Measurements from ENCODE around the gene FBXW11. TPM values are rescaled to one million over a fixed set of nuclear protein-coding genes. Genes with fewer than 3 reads are reported as not detected.
"Not testable (repeated sequence)": the region's sequence is repeated elsewhere in the genome, so short reads cannot be mapped to it uniquely, and the experiment has no call there.

The FBXW11 gene
- total RNA-seq, 1 experiment from 2014 or later = 71.1 TPM

DNA sequence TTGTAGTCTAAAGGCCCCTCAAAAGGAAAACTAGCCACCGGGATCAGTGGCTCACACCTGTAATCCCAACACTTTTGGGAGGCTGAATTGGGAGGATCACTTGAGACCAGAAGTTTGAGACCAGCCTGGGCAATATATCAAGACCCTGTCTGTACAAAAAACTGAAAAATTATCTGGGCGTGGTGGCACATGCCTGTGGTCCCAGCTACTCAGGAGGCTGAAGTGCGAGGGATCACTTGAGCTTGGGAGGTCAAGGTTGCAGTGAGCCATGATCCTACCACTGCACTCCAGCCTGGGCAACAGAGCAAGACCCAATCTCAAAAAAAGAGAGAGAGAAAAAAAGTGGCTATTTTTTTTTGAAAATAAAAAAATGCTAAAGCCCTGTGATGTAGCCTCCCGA, 55.2 kb downstream of the FBXW11 start:
- DNase-seq = no peak
- no peaks in the 10 kb centered on the region for H3K27me3 ChIP-seq
- no peaks in the 10 kb centered on the region for H3K9me3 ChIP-seq
- no peak overlapping the region for H3K4me3 ChIP-seq
- no peaks in the 10 kb centered on the region for H3K36me3 ChIP-seq

DNA sequence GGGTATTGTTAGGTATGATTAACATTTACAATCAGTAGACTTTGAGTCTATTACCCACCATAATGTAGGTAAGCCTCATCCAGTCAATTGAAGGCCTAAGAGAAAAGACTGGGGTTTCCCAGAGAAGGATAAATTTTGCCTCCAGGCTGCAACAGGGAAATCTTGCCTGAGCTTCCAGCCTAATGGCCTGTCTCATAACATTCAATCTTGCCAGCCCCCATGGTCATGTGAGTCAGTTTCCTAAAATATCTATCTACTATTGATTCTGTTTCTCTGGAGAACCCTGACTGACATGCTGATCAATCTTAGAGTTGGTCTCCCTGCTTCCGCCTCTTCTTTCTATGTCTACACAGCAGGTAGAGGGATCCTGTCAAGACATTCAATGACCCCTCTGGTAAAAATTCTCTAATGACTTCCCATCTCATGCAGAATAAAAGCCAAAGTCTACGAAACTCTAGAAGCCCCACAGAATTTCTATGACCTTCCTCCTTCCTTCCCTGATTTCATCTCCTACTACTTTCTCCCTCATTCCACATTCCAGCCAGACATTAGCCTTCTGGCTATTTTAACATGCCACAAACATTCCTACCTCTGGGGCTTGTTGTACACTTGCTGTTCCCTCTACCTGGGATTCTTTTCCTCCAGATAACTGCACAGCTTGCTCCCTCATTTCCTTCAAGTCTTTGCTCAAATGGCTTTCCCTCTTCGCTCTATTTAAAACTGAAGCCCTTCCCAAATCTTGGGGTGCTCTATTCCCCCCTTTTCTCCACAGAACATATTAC, 60.2 kb downstream of the FBXW11 start:
- no peaks in the 10 kb centered on the region for H3K36me3 ChIP-seq
- H3K9me3 ChIP-seq = no peaks in the 10 kb centered on the region
- H3K27me3 ChIP-seq = no peaks in the 10 kb centered on the region
- H3K4me3 ChIP-seq = no peak overlapping the region
- DNase-seq = no peak

DNA sequence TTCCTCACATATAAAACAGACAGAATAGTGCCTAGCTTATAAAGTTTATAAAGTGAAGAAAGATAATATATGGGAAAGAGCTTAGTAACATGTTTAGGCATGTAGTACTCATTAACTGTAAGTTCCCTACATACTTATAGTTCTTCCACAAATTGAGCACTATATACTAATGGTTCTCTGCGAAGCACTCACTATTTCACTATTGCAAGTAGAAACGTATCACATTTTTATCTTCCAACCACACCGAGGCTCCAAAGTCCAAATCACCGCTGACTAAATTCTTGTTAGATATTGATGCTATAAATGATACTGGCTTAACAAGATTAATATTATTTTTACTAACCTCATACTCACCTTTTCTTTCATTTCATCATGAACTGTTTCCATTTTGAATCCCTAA, 61.0 kb downstream of the FBXW11 start:
- Histone ChIP-seq H3K9me3 (no peaks in the 10 kb centered on the region), H3K27me3 (no peaks in the 10 kb centered on the region), H3K4me3 (no peak overlapping the region), H3K36me3 (no peaks in the 10 kb centered on the region)
- no peak for DNase-seq

DNA sequence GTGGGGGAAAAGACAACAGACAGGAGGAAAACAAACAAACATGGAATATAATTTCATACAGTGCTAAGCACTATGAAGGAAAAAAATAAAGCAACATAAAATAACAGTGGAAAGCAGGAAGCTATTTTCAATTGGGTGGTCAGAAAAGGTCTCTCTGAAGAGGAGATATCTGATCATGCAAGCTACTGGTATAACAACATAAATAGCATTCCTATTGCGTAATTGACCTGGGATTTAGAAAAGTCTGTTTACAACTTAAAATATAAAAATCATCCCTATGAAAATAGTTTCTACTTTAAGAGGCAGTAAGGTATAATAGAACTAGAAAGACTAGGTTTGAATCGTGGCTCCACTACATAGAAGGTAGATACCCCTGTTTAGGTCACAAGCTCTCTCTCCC, 61.4 kb downstream of the FBXW11 start:
- Histone ChIP-seq H3K9me3 (no peaks in the 10 kb centered on the region), H3K4me3 (no peak overlapping the region), H3K27me3 (no peaks in the 10 kb centered on the region), H3K36me3 (no peaks in the 10 kb centered on the region)
- DNase-seq = no peak

DNA sequence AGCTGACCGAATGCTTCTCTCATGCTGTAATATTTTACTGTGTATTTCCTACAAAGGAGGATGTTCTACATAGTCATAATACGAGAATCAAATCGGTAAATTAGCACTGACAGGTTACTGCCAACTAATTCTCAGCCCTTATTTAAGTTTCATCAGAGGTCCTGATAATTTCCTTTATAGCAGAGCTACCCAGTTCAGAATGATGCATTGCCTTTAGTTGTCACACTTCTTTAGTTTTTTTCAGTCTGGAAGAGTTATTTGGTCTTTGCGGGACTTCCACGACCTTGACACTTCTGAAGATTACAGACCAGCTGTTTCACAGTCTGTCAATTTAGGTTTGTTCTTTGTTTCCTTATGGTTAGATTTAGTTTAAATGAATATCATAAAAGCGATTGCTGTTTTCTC, 64.3 kb downstream of the FBXW11 start:
- DNase-seq, H3K4me3 ChIP-seq, H3K36me3 ChIP-seq, H3K27me3 ChIP-seq, H3K9me3 ChIP-seq: not testable (repeated sequence)

DNA sequence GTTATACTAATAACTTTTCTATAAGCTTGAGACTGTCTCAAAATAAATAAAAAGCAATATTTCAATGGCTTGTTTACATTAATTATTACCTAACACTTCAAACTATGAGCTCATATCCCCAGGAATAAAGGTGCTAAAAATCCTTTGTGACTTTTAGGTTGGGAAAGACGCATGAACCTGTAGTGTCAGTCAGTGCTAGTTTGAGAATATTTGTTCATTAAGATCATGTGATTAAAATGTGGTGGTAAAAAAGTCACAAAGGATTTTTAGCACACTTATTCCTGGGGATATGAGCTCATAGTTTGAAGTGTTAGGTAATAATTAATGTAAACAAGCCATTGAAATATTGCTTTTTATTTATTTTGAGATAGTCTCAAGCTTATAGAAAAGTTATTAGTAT, 64.8 kb downstream of the FBXW11 start:
- H3K36me3 ChIP-seq, H3K27me3 ChIP-seq, H3K9me3 ChIP-seq, DNase-seq, H3K4me3 ChIP-seq: not testable (repeated sequence)

DNA sequence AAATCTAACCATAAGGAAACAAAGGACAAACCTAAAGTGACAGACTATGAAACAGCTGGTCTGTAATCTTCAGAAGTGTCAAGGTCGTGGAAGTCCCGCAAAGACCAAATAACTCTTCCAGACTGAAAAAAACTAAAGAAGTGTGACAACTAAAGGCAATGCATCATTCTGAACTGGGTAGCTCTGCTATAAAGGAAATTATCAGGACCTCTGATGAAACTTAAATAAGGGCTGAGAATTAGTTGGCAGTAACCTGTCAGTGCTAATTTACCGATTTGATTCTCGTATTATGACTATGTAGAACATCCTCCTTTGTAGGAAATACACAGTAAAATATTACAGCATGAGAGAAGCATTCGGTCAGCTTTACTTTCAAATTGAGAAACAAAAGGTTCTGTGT, 65.2 kb downstream of the FBXW11 start:
- H3K36me3 ChIP-seq, H3K9me3 ChIP-seq, H3K27me3 ChIP-seq, DNase-seq, H3K4me3 ChIP-seq: not testable (repeated sequence)

DNA sequence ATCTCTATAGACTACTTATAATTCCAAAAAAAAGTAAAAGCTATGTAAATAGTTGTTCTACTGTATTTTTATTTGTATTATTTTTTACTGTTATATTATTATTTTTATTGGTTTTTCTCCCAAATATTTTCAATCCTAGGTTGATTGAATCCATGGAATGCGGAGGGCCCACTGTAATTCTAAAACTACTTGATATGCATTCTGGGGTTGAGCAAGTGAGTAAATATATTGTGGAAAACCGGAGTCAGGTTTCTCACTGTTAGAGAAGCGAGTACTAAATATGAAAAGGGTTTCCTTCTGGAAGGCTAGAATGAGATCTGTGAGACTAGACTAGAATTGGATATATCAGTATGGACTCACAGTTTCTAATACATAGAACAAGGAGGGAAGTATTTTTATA, 66.5 kb downstream of the FBXW11 start:
- peaks cover 5% of the 10 kb centered on the region; the same call in 1 of the 2 replicates for H3K36me3 ChIP-seq
- peaks cover 6% of the 10 kb centered on the region; the same call in 1 of the 2 replicates for H3K9me3 ChIP-seq
- H3K4me3 ChIP-seq = no peak overlapping the region
- H3K27me3 ChIP-seq = no peaks in the 10 kb centered on the region
- DNase-seq = no peak

DNA sequence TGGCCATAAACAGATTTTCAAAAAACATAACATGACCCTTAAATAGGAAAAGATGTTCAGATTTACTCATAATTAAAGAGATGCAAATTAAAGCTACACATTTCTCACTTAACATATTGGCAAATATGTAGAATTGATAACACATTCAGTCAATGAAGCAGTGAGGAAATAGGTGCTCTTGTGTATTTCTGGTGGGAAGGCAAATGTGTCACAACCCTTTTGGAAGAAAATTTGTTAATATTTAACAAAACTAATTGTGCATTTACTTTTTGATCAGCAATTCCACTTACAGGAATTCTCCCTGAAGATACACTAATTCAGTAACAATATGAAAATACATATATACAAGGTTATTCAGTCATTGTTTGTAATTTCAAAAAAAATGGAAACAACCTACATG, 68.1 kb downstream of the FBXW11 start:
- Histone ChIP-seq H3K27me3 (no peaks in the 10 kb centered on the region), H3K4me3 (no peak overlapping the region), H3K36me3 (peaks cover 10% of the 10 kb centered on the region; the same call in 1 of the 2 replicates), H3K9me3 (peaks cover 10% of the 10 kb centered on the region; the same call in 1 of the 2 replicates)
- DNase-seq = no peak

DNA sequence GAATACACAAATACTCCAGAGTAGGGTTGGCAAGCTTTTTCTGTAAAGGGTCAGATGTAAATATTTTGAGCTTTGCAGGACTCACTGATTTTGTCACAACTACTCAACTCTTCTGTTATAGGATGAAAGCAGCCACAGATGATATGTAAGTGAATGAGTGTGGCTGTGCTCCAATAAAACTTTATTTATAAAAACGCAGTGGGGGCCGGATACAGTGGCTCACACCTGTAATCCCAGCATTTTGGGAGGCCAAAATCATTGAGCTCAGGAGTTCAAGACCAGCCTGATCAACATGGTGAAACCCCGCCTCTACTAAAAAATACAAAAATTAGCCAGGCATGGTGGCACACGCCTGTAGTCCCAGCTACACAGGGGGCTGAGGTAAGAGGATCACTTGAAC, 69.1 kb downstream of the FBXW11 start:
- Histone ChIP-seq H3K9me3 (peaks cover 11% of the 10 kb centered on the region; the same call in 1 of the 2 replicates), H3K27me3 (no peaks in the 10 kb centered on the region), H3K36me3 (peaks cover 15% of the 10 kb centered on the region), H3K4me3 (no peak overlapping the region)
- no peak for DNase-seq

DNA sequence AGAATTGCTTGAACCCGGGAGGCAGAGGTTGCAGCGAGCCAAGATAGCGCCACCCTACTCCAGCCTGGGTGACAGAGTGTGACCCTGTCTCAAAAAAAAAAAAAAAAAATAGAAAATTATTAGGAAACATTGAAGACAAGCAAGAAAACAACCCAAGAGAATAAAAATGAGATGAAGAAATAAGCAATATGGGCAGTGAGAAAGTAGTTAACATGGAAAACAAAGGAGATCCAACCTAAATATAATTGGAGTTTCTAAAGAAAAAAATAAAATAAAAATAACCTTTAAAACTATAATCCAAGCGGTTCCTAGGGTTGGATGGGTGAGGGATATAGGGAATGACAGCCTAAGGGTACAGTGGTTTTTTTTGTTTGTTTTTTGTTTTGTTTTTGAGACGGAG, 71.9 kb downstream of the FBXW11 start:
- Histone ChIP-seq H3K36me3 (peaks cover 24% of the 10 kb centered on the region), H3K27me3 (no peaks in the 10 kb centered on the region), H3K4me3 (no peak overlapping the region), H3K9me3 (peaks cover 21% of the 10 kb centered on the region)
- DNase-seq = no peak

DNA sequence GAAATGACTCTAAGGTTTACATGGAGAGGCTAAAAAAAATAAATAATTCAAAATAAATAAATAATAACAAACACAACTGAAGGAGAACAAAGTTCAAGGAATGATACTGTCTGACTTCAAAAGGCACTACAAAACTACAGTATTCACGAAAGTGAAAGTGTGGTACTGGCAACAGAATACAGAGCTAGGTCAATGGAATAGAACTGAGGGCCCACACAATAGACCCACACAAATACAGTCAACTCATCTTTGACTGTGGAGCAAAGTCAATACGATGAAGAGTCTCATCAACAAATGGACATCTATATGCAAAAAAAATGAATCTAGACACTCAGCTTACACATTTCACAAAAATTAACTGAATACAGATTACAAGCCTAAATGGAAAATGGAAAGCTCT, 75.3 kb downstream of the FBXW11 start:
- DNase-seq = no peak
- no peak overlapping the region for H3K4me3 ChIP-seq
- peaks cover 24% of the 10 kb centered on the region for H3K36me3 ChIP-seq
- H3K27me3 ChIP-seq = no peaks in the 10 kb centered on the region
- peaks cover 21% of the 10 kb centered on the region for H3K9me3 ChIP-seq

DNA sequence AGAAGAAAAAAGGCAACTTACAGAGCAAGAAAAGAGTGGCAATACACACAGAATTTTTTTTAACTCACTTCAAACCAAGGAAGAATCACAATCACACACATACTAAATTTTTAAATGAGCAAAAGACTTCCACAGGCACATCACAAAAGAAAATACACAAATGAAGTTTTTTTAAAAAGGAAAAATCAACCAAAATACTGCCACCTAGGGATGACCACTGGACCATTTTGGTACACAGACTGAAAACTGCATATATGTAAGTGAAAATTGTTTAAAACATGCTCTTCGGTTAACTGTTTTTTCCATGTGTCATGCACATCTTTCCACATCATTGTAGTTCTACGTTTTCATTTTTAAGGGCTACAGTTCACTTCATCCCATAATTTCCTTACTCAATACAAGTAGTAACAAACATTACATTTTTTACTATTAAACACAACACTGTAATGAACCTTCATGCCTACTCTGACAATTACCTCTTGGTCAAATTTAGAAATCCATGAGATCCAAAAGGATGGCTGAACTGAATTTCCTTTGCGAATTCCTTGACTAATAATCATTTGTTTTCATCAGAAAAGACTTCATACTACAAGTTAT, 79.0 kb downstream of the FBXW11 start:
- DNase-seq = no peak
- Histone ChIP-seq H3K9me3 (peaks cover 11% of the 10 kb centered on the region), H3K27me3 (no peaks in the 10 kb centered on the region), H3K36me3 (peaks cover 10% of the 10 kb centered on the region), H3K4me3 (no peak overlapping the region)

DNA sequence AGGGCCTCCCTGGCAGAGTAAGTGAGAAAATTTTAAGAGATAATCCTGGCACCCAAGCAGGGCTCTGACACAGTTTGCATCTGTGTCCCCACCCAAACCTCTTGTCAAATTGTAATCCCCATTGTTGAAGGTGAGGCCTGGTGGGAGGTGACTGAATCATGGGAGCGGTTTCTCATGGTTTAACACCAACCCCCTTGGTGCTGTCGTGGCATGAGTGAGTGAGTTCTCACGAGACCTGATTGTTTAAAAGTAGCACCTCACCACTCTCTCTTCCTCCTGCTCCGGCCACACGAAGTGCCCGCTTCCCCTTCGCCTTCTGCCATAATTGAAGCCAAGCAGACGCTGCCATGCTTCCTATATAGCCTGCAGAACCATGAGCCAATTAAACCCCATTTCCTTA, 80.1 kb downstream of the FBXW11 start:
- no peak overlapping the region for H3K4me3 ChIP-seq
- H3K36me3 ChIP-seq = peaks cover 5% of the 10 kb centered on the region; the same call in 1 of the 2 replicates
- no peaks in the 10 kb centered on the region for H3K27me3 ChIP-seq
- DNase-seq = no peak
- H3K9me3 ChIP-seq = peaks cover 7% of the 10 kb centered on the region

DNA sequence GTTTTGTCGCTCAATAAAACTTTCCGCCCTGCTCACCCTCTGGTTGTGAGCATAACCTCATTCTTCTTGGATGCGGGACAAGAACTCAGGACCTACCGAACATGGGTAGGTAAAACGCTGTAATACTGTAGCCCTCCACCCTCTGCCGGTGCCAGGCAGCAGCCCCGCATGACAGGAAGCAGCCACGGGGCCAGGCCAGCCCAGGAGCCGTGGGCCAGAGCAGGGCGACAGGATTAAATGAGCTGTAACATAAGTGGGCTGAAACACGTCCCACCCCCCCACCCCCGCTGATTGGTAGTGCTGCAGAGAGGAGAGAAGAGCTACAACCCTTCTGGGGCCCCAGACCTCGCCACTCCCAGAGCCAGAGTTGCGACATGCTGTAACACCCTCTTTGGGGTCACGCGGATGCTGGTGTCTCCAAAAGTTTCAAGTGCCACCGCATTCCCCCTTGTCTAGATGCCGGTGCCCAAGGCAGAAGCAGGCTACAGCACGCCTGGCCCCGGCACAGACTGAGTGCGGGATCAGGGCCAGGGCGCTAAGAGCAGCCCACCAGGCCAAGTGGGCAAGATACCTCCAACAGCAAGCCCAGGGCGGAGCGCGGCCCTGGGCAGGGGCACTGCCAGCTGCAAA, 81.8 kb downstream of the FBXW11 start:
- Histone ChIP-seq H3K4me3 (no peak overlapping the region), H3K36me3 (no peaks in the 10 kb centered on the region), H3K9me3 (no peaks in the 10 kb centered on the region), H3K27me3 (no peaks in the 10 kb centered on the region)
- peak; percentile 30 for DNase-seq

DNA sequence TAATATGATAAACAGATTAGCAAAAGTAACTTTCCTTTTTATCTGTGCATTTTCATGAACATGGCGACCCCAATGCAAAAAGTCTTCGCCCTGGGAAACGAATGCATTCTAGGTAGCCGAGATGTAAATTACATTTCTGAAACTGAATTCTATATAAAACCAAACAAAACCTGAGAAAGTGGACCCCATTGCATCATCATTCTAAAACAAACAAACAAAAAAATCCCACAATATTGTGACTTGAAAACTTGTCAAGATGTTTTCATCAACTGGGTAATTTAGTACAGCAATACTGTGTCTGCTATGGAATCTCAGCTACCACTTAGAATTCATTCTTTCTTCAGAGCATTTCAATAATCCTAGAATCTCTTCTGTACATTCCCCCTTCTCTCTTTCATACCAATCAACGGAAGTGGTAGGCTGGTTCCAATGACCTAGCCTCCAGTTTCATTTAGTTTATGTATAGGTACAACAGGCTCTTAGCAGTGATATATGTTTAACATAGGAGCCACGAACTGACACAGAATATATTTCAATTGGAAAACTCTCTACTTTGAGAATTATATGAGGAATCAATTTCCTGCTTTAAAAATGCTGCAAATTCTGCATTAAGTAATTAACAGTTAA, 85.6 kb downstream of the FBXW11 start:
- H3K36me3 ChIP-seq = no peaks in the 10 kb centered on the region

DNA sequence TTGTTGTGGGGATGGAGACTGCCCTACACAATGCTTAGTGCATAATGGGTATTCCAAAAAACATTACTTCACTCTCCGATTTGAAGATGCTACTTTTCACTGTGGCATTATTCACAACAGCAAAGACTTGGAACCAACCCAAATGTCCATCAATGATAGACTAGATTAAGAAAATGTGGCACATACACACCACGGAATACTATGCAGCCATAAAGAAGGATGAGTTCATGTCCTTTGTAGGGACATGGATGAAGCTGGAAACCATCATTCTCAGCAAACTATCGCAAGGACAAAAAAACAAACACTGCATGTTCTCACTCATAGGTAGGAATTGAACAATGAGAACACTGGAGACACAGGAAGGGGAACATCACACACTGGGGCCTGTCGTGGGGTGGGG, 90.7 kb downstream of the FBXW11 start:
- H3K4me3 ChIP-seq, H3K27me3 ChIP-seq, DNase-seq, H3K9me3 ChIP-seq, H3K36me3 ChIP-seq: not testable (repeated sequence)

More for the DNA sequence above, 85.6 kb downstream of the FBXW11 start:
- H3K4me3 ChIP-seq = no peak overlapping the region
- DNase-seq = no peak
- H3K27me3 ChIP-seq = no peaks in the 10 kb centered on the region
- H3K9me3 ChIP-seq = no peaks in the 10 kb centered on the region

Measured in MG63 (cell line).